Osteoblast (primary cell): Measurements from ENCODE around the gene NR1D1. TPM values are rescaled to one million over a fixed set of nuclear protein-coding genes. Genes with fewer than 3 reads are reported as not detected.
A peak's percentile ranks its signal among the peaks of the same experiment; 100 is the strongest.

Experiments
- DNase-seq: peaks from one replicate; pipeline ENCODE4 v3.0.0; 2011; ENCODE audit warnings: low spot score, mixed read lengths; ENCODE audit not compliant: insufficient read length; ENCODE audit errors: missing footprints
- H2AFZ ChIP-seq: 2 replicates; pipeline ENCODE4 v1.6.0; 2011; ENCODE audit warnings: mild to moderate bottlenecking, low read length
- H3K27ac ChIP-seq: 2 replicates; pipeline ENCODE4 v1.5.1; 2011; ENCODE audit warnings: mild to moderate bottlenecking, low read depth, low read length, moderate library complexity
- H3K27me3 ChIP-seq: 2 replicates; pipeline ENCODE4 v1.6.0; 2012; ENCODE audit warnings: mild to moderate bottlenecking, control low read depth, inconsistent platforms, low read length, moderate library complexity; ENCODE audit not compliant: insufficient read depth
- H3K36me3 ChIP-seq: 2 replicates; pipeline ENCODE4 v1.5.1; 2011; ENCODE audit warnings: mild to moderate bottlenecking, low read length, control low read depth, moderate library complexity; ENCODE audit not compliant: insufficient read depth
- H3K4me1 ChIP-seq: 2 replicates; pipeline ENCODE4 v1.5.1; 2011; ENCODE audit warnings: mild to moderate bottlenecking, low read length, control low read depth, moderate library complexity; ENCODE audit not compliant: insufficient read depth
- H3K4me2 ChIP-seq: 2 replicates; pipeline ENCODE4 v1.6.0; 2011; ENCODE audit warnings: mild to moderate bottlenecking, low read length; ENCODE audit not compliant: insufficient read depth
- H3K4me3 ChIP-seq: fragments of 200-600 bp; sonication (generic); 3 replicates; pipeline ENCODE4 v1.5.1; 2012; ENCODE audit warnings: mild to moderate bottlenecking, low read length, inconsistent platforms; ENCODE audit not compliant: insufficient read depth
- H3K79me2 ChIP-seq: 2 replicates; pipeline ENCODE4 v1.6.0; 2012; ENCODE audit warnings: mild to moderate bottlenecking, low read length, control low read depth, inconsistent platforms; ENCODE audit not compliant: insufficient read depth
- H3K9me3 ChIP-seq: 2 replicates; pipeline ENCODE4 v1.5.1; 2011; ENCODE audit warnings: low read depth, low read length, control low read depth
- H4K20me1 ChIP-seq: 2 replicates; pipeline ENCODE4 v1.6.0; 2012; ENCODE audit warnings: mild to moderate bottlenecking, low read length, control low read depth; ENCODE audit not compliant: insufficient read depth
- total RNA-seq: library from RNA; depleted of rRNA; stranded (reverse); fragments of >200 nt; gene quantifications from 2 replicates; pipeline ENCODE4 v1.2.3, GENCODE V29; 2012
- TF ChIP-seq, protein P1 (sequence below): IDR thresholded peaks from 2 replicates; pipeline ENCODE4 v1.5.1; 2011; ENCODE audit warnings: mild to moderate bottlenecking, low read depth, low read length, moderate library complexity; ENCODE audit errors: extremely low read depth

NR1D1 gene
- total RNA-seq, 1 donor: 5.1 TPM

DNA sequence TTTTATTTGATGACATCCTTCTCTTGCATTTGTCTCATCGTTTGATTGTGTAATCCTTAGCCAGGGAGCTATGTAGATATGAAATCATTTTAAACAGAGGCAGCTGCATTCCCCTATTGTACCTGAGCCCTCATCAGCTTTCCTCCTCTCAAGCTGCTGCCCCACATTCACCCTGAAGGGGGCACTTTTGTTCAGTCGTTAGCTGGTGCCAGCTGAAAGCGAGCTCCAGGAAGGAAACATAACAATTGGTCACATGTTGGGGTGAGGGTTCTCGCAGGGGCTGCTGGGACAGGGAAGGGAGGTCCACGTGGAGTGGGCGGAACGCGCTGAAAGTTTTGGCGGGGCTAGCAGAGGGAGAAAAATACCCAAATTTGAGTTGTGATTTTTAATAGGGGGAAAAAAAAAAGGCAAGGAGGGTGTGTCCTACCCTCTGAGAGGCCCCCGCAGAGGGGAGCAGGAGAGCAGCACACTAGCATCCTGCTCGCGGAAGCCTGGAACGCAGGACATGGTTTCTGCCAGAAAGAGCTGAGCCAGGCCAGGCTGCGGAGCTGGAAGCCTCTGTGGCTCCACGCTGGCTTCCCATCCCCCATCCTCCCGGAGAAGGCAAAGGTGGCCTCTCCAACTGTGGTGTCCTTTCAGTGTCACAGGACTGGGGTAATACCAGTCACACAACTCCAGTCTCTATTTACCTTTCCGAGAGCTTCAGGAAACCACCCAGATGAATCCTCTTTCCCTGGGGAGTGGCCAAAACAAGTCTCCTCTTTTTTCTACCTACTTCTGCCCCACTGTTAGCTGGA is 12.9 kb upstream of the NR1D1 start:
- Histone ChIP-seq H3K4me1 (peaks cover 58% of the 10 kb centered on the region), H3K36me3 (no peaks in the 10 kb centered on the region), H4K20me1 (no peaks in the 10 kb centered on the region), H3K9me3 (no peaks in the 10 kb centered on the region), H3K79me2 (no peaks in the 10 kb centered on the region), H3K27ac (peak overlapping the region; percentile 87), H3K4me3 (peak overlapping the region; percentile 65), H3K27me3 (no peaks in the 10 kb centered on the region), H3K4me2 (peak overlapping the region; percentile 90), H2AFZ (peak overlapping the region; percentile 79)
- peak; percentile 98 for DNase-seq
- TF ChIP-seq, protein P1, sequence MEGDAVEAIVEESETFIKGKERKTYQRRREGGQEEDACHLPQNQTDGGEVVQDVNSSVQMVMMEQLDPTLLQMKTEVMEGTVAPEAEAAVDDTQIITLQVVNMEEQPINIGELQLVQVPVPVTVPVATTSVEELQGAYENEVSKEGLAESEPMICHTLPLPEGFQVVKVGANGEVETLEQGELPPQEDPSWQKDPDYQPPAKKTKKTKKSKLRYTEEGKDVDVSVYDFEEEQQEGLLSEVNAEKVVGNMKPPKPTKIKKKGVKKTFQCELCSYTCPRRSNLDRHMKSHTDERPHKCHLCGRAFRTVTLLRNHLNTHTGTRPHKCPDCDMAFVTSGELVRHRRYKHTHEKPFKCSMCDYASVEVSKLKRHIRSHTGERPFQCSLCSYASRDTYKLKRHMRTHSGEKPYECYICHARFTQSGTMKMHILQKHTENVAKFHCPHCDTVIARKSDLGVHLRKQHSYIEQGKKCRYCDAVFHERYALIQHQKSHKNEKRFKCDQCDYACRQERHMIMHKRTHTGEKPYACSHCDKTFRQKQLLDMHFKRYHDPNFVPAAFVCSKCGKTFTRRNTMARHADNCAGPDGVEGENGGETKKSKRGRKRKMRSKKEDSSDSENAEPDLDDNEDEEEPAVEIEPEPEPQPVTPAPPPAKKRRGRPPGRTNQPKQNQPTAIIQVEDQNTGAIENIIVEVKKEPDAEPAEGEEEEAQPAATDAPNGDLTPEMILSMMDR: peak; percentile 88

DNA sequence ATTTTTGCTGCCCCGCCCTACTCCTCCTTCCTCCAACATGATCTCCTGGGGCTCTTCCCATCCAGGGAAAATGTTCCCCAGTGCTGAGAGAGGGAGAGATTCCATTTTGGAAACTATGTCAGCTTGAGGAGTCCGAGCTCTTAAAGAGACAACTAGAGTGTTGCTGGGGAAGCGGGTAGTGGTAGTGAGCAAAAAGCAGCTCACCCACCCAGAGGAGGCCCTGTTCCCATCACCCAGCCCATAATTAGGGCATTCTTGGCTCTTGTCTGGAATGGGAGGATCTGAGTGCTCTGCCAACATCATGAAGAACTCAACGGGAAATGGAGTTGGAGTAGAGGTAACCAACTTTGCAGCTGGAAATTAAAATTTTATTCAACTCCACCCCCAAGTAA is 12.3 kb upstream of the NR1D1 start:
- peak overlapping the region; percentile 90 for H3K4me2 ChIP-seq
- TF ChIP-seq, protein P1: no peak
- peak overlapping the region; percentile 65 for H3K4me3 ChIP-seq
- H3K9me3 ChIP-seq: no peaks in the 10 kb centered on the region
- peaks cover 63% of the 10 kb centered on the region for H3K4me1 ChIP-seq
- H3K27ac ChIP-seq: peak overlapping the region; percentile 87
- DNase-seq: peak; percentile 18
- H2AFZ ChIP-seq: peak overlapping the region; percentile 79
- H3K36me3 ChIP-seq: no peaks in the 10 kb centered on the region
- no peaks in the 10 kb centered on the region for H3K79me2 ChIP-seq
- H4K20me1 ChIP-seq: no peaks in the 10 kb centered on the region
- no peaks in the 10 kb centered on the region for H3K27me3 ChIP-seq

DNA sequence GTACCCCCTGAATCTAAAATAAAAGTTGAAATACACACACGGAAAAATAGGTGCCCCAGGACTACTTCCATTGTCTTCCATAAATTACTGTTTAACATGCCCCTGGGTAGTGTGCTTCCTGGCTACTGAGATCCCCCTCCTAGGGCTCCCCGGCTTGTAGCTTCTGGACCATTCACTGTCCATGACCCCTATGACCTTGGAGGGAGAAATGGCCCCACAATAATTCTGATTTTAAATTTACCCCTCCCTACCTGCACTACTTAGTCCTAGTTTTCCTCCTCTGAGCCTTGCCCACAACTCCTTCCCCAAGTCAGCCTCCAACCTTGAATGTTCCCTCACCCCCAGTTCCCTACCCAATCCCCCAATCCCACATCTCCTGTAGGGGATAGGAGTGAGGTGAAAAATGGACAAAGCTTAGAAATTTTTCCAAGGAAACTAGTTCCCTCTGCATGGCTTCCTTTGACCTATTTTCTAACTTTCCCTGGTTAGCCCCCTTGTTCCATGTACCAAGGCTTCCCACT is 11.9 kb upstream of the NR1D1 start:
- peak overlapping the region; percentile 87 for H3K27ac ChIP-seq
- H3K4me1 ChIP-seq: peaks cover 68% of the 10 kb centered on the region
- H3K9me3 ChIP-seq: no peaks in the 10 kb centered on the region
- H3K79me2 ChIP-seq: no peaks in the 10 kb centered on the region
- no peaks in the 10 kb centered on the region for H3K27me3 ChIP-seq
- H3K36me3 ChIP-seq: no peaks in the 10 kb centered on the region
- TF ChIP-seq, protein P1: no peak
- H2AFZ ChIP-seq: peak overlapping the region; percentile 79
- peak; percentile 6 for DNase-seq
- peak overlapping the region; percentile 90 for H3K4me2 ChIP-seq
- H3K4me3 ChIP-seq: peak overlapping the region; percentile 65
- no peaks in the 10 kb centered on the region for H4K20me1 ChIP-seq
